Measurements from ENCODE around the gene ADGRF1.

Gene ADGRF1

GRCh38 chr6:46973029-46973428, 69.1 kb downstream of the ADGRF1 start:
- no peak for DNase-seq

- DNase-seq: no peak
Measured at GRCh38 chr6:46972531-46972930, 69.6 kb downstream of the ADGRF1 start.

GRCh38 chr6:46969206-46969605, 72.9 kb downstream of the ADGRF1 start:
- no peak for DNase-seq

GRCh38 chr6:46967826-46968349, 74.2 kb downstream of the ADGRF1 start:
- DNase-seq: no peak

- no peak for DNase-seq
Measured at GRCh38 chr6:46964716-46965519, 77.2 kb downstream of the ADGRF1 start.

- DNase-seq: no peak
Measured at GRCh38 chr6:46963626-46964025, 78.5 kb downstream of the ADGRF1 start.

- DNase-seq: no peak
Measured at GRCh38 chr6:46963039-46963438, 79.1 kb downstream of the ADGRF1 start.

- DNase-seq: no peak
Measured at GRCh38 chr6:46961711-46962110, 80.4 kb downstream of the ADGRF1 start.

- no peak for DNase-seq
Measured at GRCh38 chr6:46961232-46961631, 80.9 kb downstream of the ADGRF1 start.

- no peak for DNase-seq
Measured at GRCh38 chr6:46959419-46959818, 82.7 kb downstream of the ADGRF1 start.

GRCh38 chr6:46956409-46956808, 85.7 kb downstream of the ADGRF1 start:
- no peak for DNase-seq

GRCh38 chr6:46954837-46955451, 87.2 kb downstream of the ADGRF1 start:
- DNase-seq: no peak

- DNase-seq: no peak
Measured at GRCh38 chr6:46953921-46954320, 88.2 kb downstream of the ADGRF1 start.

- no peak for DNase-seq
Measured at GRCh38 chr6:46949632-46950280, 92.4 kb downstream of the ADGRF1 start.

GRCh38 chr6:46948699-46949098, 93.4 kb downstream of the ADGRF1 start:
- no peak for DNase-seq
